ENCODE measurements around the gene DNAAF1. TPM values are rescaled to one million over a fixed set of nuclear protein-coding genes. Genes with fewer than 3 reads are reported as not detected.

Gene DNAAF1
- polyA plus RNA-seq, 2 of the 4 experiments (the other 2 are of a cell fraction) = 0.13 to 0.14 TPM

- Histone ChIP-seq H3K9me3 (no peaks in the 10 kb centered on the region), H3K27ac (no peak overlapping the region), H3K4me1 (peaks cover 32% of the 10 kb centered on the region), H3K4me3 (no peak overlapping the region), H3K4me2 (peak overlapping the region; percentile 24)
- FAIRE-seq (no peak), DNase-seq (ENCODE audit: low read depth in 1 of 2, low spot score in 1 of 2) (peak in 1 of 2 experiments; percentile 70), ATAC-seq (peak; percentile 47 to 87; a peak in 4 of 6 replicates)
- ChIA-PET CTCF (interaction anchor here (2.8 to 2.9 kb wide), 2 partner anchors 10 to 12 kb away, joined by 8 to 16 read pairs; no protein-coding TSS in a partner anchor), POLR2A (interaction anchor here (1.5 kb wide), 1 partner anchor 20 kb away, joined by 4 read pairs; the partner anchor contains the start of gene MBTPS1)
- TF ChIP-seq FOSL2 (IDR thresholded peaks at IDR 0.05) (no peak), FOSL2 (CRISPR knock-in tag; IDR thresholded peaks at IDR 0.05) (0 out of 2 replicates have a peak, but pooled peaks have one; percentile 14), HOXB13 (CRISPR knock-in tag; IDR thresholded peaks at IDR 0.05; ENCODE audit: low read depth) (no peak), ELK1 (IDR thresholded peaks at IDR 0.05; ENCODE audit: low read depth, low read length) (no peak), RAD21 (conservative IDR thresholded peaks at IDR 0.05 in 1 of 2, IDR thresholded peaks at IDR 0.05 in 1 of 2) (no peak)
- WGBS (ENCODE audit: missing lambda C conversion rate) = 48% methylated on average over 4 of the region's 4 CpGs
These were observed 48.6 kb upstream of the DNAAF1 start for GRCh38 chr16:84096447-84097005.

GRCh38 chr16:84098939-84099338 lies 46.2 kb upstream of the DNAAF1 start:
- H3K27ac ChIP-seq = no peak overlapping the region
- FAIRE-seq = no peak
- CTCF ChIA-PET = interaction anchor here (2.2 to 2.9 kb wide), 3 partner anchors 12 to 88 kb away, joined by 8 to 21 read pairs (median 9); partner anchors contain the start of gene TAF1C

GRCh38 chr16:84103678-84104077 lies 41.4 kb upstream of the DNAAF1 start:
- DNase-seq (ENCODE audit: low read depth in 1 of 2, low spot score in 1 of 2) (no peak), FAIRE-seq (no peak), ATAC-seq (no peak)
- Histone ChIP-seq H3K4me1 (peaks cover 23% of the 10 kb centered on the region), H3K4me3 (no peak overlapping the region), H3K9me3 (no peaks in the 10 kb centered on the region), H3K4me2 (peak overlapping the region; percentile 18; the same call in 1 of the 3 replicates), H3K27ac (no peak overlapping the region)
- 55% methylated on average over 5 of the region's 5 CpGs for WGBS (ENCODE audit: missing lambda C conversion rate)
- POLR2A ChIA-PET = no interaction called here
- CTCF ChIA-PET = interaction anchor here (0.8 to 3.3 kb wide), 4 partner anchors 13 to 150 kb away, joined by 3 to 17 read pairs (median 9); partner anchors contain the start of gene MBTPS1
- TF ChIP-seq ZNF302 (CRISPR knock-in tag; IDR thresholded peaks at IDR 0.05) = no peak
- TF ChIP-seq RARB (CRISPR knock-in tag; IDR thresholded peaks at IDR 0.05) = no peak
- TF ChIP-seq CHD4 (IDR thresholded peaks at IDR 0.05; ENCODE audit: borderline replicate concordance) = no peak
- TF ChIP-seq ELK1 (IDR thresholded peaks at IDR 0.05; ENCODE audit: low read depth, low read length) = no peak
- no peak for TF ChIP-seq KDM5A (IDR thresholded peaks at IDR 0.05)
- no peak for TF ChIP-seq CBX2 (IDR thresholded peaks at IDR 0.05; ENCODE audit: borderline replicate concordance, low read depth)
- TF ChIP-seq ESRRA (IDR thresholded peaks at IDR 0.05; ENCODE audit: borderline replicate concordance, low read length) = no peak
- TF ChIP-seq CHD2 (IDR thresholded peaks at IDR 0.05; ENCODE audit: low read length, partially characterized antibody) = no peak
- TF ChIP-seq, protein P1, sequence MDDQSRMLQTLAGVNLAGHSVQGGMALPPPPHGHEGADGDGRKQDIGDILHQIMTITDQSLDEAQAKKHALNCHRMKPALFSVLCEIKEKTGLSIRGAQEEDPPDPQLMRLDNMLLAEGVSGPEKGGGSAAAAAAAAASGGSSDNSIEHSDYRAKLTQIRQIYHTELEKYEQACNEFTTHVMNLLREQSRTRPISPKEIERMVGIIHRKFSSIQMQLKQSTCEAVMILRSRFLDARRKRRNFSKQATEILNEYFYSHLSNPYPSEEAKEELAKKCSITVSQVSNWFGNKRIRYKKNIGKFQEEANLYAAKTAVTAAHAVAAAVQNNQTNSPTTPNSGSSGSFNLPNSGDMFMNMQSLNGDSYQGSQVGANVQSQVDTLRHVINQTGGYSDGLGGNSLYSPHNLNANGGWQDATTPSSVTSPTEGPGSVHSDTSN (IDR thresholded peaks at IDR 0.05) = no peak
- no peak for TF ChIP-seq MAFK (IDR thresholded peaks at IDR 0.05; ENCODE audit: partially characterized antibody)
- TF ChIP-seq HOXB5 (CRISPR knock-in tag; IDR thresholded peaks at IDR 0.05) = no peak
- no peak for TF ChIP-seq HOXA7 (CRISPR knock-in tag; IDR thresholded peaks at IDR 0.05)
- no peak for TF ChIP-seq CBX8 (IDR thresholded peaks at IDR 0.05)

More at GRCh38 chr16:84098939-84099338, 46.2 kb upstream of the DNAAF1 start:
- TF ChIP-seq ZFP36 (IDR thresholded peaks at IDR 0.05; ENCODE audit: borderline replicate concordance, partially characterized antibody) (no peak), FOSB (CRISPR knock-in tag; IDR thresholded peaks at IDR 0.05) (no peak), RNF2 (IDR thresholded peaks at IDR 0.05; ENCODE audit: borderline replicate concordance, low read depth) (no peak), TP53 (CRISPR knock-in tag; IDR thresholded peaks at IDR 0.05) (no peak), RAD21 (conservative IDR thresholded peaks at IDR 0.05 in 1 of 2, IDR thresholded peaks at IDR 0.05 in 1 of 2) (no peak), RARB (CRISPR knock-in tag; IDR thresholded peaks at IDR 0.05) (no peak), ZC3H11A (IDR thresholded peaks at IDR 0.05) (no peak), HOXA7 (CRISPR knock-in tag; IDR thresholded peaks at IDR 0.05) (no peak), HOXB13 (CRISPR knock-in tag; IDR thresholded peaks at IDR 0.05; ENCODE audit: low read depth) (no peak), BHLHE40 (IDR thresholded peaks at IDR 0.05; ENCODE audit: low read depth, low read length) (no peak), MAZ (IDR thresholded peaks at IDR 0.05; ENCODE audit: borderline replicate concordance, low read depth, low read length) (no peak), ESRRA (IDR thresholded peaks at IDR 0.05; ENCODE audit: borderline replicate concordance, low read length) (no peak), POLR2A (IDR thresholded peaks at IDR 0.05; ENCODE audit: low read length) (no peak)
- TF ChIP-seq, protein P1 (IDR thresholded peaks at IDR 0.05) = no peak
- TF ChIP-seq, protein P2, sequence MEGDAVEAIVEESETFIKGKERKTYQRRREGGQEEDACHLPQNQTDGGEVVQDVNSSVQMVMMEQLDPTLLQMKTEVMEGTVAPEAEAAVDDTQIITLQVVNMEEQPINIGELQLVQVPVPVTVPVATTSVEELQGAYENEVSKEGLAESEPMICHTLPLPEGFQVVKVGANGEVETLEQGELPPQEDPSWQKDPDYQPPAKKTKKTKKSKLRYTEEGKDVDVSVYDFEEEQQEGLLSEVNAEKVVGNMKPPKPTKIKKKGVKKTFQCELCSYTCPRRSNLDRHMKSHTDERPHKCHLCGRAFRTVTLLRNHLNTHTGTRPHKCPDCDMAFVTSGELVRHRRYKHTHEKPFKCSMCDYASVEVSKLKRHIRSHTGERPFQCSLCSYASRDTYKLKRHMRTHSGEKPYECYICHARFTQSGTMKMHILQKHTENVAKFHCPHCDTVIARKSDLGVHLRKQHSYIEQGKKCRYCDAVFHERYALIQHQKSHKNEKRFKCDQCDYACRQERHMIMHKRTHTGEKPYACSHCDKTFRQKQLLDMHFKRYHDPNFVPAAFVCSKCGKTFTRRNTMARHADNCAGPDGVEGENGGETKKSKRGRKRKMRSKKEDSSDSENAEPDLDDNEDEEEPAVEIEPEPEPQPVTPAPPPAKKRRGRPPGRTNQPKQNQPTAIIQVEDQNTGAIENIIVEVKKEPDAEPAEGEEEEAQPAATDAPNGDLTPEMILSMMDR (IDR thresholded peaks at IDR 0.05) = no peak
- Histone ChIP-seq H3K9me3 (no peaks in the 10 kb centered on the region), H3K4me1 (peaks cover 37% of the 10 kb centered on the region), H3K4me3 (no peak overlapping the region), H3K4me2 (no peak overlapping the region; the same call in 2 of the 3 replicates)
- DNase-seq (ENCODE audit: low read depth in 1 of 2, low spot score in 1 of 2) = no peak
- POLR2A ChIA-PET = no interaction called here
- no peak for ATAC-seq
- WGBS (ENCODE audit: missing lambda C conversion rate) = 96% methylated on average over 7 of the region's 7 CpGs

Data from A549 (cell line).